ENCODE measurements around the gene COL9A3.

COL9A3 gene

GRCh38 chr20:62838128-62838891 lies 21.5 kb downstream of the COL9A3 start:
- H3K9ac ChIP-seq = no peak overlapping the region
- H3K4me2 ChIP-seq (ENCODE audit: low read length) = no peak overlapping the region
- no peaks in the 10 kb centered on the region for H3K9me3 ChIP-seq (ENCODE audit: control insufficient read depth, low read length)
- no peaks in the 10 kb centered on the region for H3K4me1 ChIP-seq
- H3K79me2 ChIP-seq = no peaks in the 10 kb centered on the region
- no peaks in the 10 kb centered on the region for H3K36me3 ChIP-seq (ENCODE audit: control insufficient read depth, insufficient read depth, low read length)
- no peak overlapping the region for H2AFZ ChIP-seq
- no peaks in the 10 kb centered on the region for H3K27me3 ChIP-seq (ENCODE audit: control insufficient read depth, insufficient read depth, low read length)
- no peak overlapping the region for H3K4me3 ChIP-seq (ENCODE audit: low read depth, low read length)
- TF ChIP-seq CTCF (IDR thresholded peaks at IDR 0.05) = no peak
- no peak overlapping the region for H3K27ac ChIP-seq

- Histone ChIP-seq H3K27ac (no peak overlapping the region), H3K36me3 (ENCODE audit: control insufficient read depth, insufficient read depth, low read length) (no peaks in the 10 kb centered on the region), H3K79me2 (no peaks in the 10 kb centered on the region), H3K9ac (no peak overlapping the region), H3K4me1 (no peaks in the 10 kb centered on the region), H3K27me3 (ENCODE audit: control insufficient read depth, insufficient read depth, low read length) (no peaks in the 10 kb centered on the region), H3K4me2 (ENCODE audit: low read length) (no peak overlapping the region), H2AFZ (no peak overlapping the region), H3K9me3 (ENCODE audit: control insufficient read depth, low read length) (no peaks in the 10 kb centered on the region), H3K4me3 (ENCODE audit: low read depth, low read length) (no peak overlapping the region)
- no peak for TF ChIP-seq CTCF (IDR thresholded peaks at IDR 0.05)
Observed at GRCh38 chr20:62839261-62839660, 22.4 kb downstream of the COL9A3 start.

- Histone ChIP-seq H3K36me3 (ENCODE audit: control insufficient read depth, insufficient read depth, low read length) (no peaks in the 10 kb centered on the region), H3K27ac (no peak overlapping the region), H2AFZ (no peak overlapping the region), H3K79me2 (no peaks in the 10 kb centered on the region), H3K4me1 (no peaks in the 10 kb centered on the region), H3K4me3 (ENCODE audit: low read depth, low read length) (no peak overlapping the region), H3K27me3 (ENCODE audit: control insufficient read depth, insufficient read depth, low read length) (no peaks in the 10 kb centered on the region), H3K9ac (no peak overlapping the region), H3K4me2 (ENCODE audit: low read length) (no peak overlapping the region), H3K9me3 (ENCODE audit: control insufficient read depth, low read length) (no peaks in the 10 kb centered on the region)
- TF ChIP-seq CTCF (IDR thresholded peaks at IDR 0.05) = no peak
Observed at GRCh38 chr20:62839816-62840215, 23.0 kb downstream of the COL9A3 start.

- H3K27me3 ChIP-seq (ENCODE audit: control insufficient read depth, insufficient read depth, low read length) = no peaks in the 10 kb centered on the region
- H3K4me3 ChIP-seq (ENCODE audit: low read depth, low read length) = no peak overlapping the region
- no peak overlapping the region for H3K27ac ChIP-seq
- H3K9me3 ChIP-seq (ENCODE audit: control insufficient read depth, low read length) = no peaks in the 10 kb centered on the region
- no peak overlapping the region for H3K4me2 ChIP-seq (ENCODE audit: low read length)
- no peak for TF ChIP-seq CTCF (IDR thresholded peaks at IDR 0.05)
- H3K36me3 ChIP-seq (ENCODE audit: control insufficient read depth, insufficient read depth, low read length) = no peaks in the 10 kb centered on the region
- no peaks in the 10 kb centered on the region for H3K4me1 ChIP-seq
- no peaks in the 10 kb centered on the region for H3K79me2 ChIP-seq
- no peak overlapping the region for H2AFZ ChIP-seq
- no peak overlapping the region for H3K9ac ChIP-seq
Observed at GRCh38 chr20:62840244-62841197, 23.7 kb downstream of the COL9A3 start.

All from parathyroid adenoma (tissue), 2 donors.